Upper lobe of left lung (tissue), 6 donors: ENCODE results near the gene COA5. TPM values are rescaled to one million over a fixed set of nuclear protein-coding genes. Genes with fewer than 3 reads are reported as not detected.

Source experiments
- ATAC-seq, 2 donors: fragments of 200-7000 bp; cut with Tn5 transposase; one replicate each; pipeline ENCODE4 v1.9.1; 2022; ENCODE audit warnings: mild to moderate bottlenecking in 2 of 2, moderate library complexity in 2 of 2; ENCODE audit not compliant: low FRiP score in 2 of 2
- DNase-seq, 2 donors: peaks; one replicate each; pipeline ENCODE4 v3.0.0-alpha.2; 2019 to 2020
- H3K27ac ChIP-seq, 4 donors: fragments of 200-600 bp; sonication (generic); one replicate each; pipeline ENCODE4 v1.5.1; 2016 to 2019
- H3K27me3 ChIP-seq, 4 donors: fragments of 200-600 bp; sonication (generic); one replicate each; pipeline ENCODE4 v1.5.1; 2017 to 2019
- H3K36me3 ChIP-seq, 4 donors: fragments of 200-600 bp; sonication (generic); one replicate each; pipeline ENCODE4 v1.5.1; 2016 to 2019
- H3K4me1 ChIP-seq, 4 donors: fragments of 200-600 bp; sonication (generic); one replicate each; pipeline ENCODE4 v1.5.1; 2018 to 2019
- H3K4me3 ChIP-seq, 4 donors: fragments of 200-600 bp; sonication (generic); one replicate each; pipeline ENCODE4 v1.5.1; 2017 to 2019; ENCODE audit warnings: mild to moderate bottlenecking in 2 of 4, moderate library complexity in 1 of 4
- H3K9me3 ChIP-seq, 4 donors: fragments of 200-600 bp; sonication (generic); one replicate each; pipeline ENCODE4 v1.5.1; 2018 to 2019
- CTCF ChIP-seq, 6 experiments: fragments of 450-650 bp in 4 of 6; fragments of 200-600 bp in 2 of 6; sonication (generic) in 2 of 6; IDR thresholded peaks; one replicate each; pipeline ENCODE4 v1.5.1; 2016 to 2019; ENCODE audit warnings: antibody characterized with exemption in 6 of 6
- EP300 ChIP-seq, 4 donors: sonication (generic); formaldehyde crosslinking; IDR thresholded peaks; one replicate each; pipeline ENCODE4 v1.5.1; 2017; ENCODE audit warnings: antibody characterized with exemption in 4 of 4, control low read depth in 2 of 4
- POLR2A ChIP-seq, 4 donors: fragments of 450-650 bp; IDR thresholded peaks; one replicate each; pipeline ENCODE4 v1.5.1; 2016 to 2017; ENCODE audit warnings: antibody characterized with exemption in 4 of 4, mild to moderate bottlenecking in 2 of 4
- POLR2AphosphoS5 ChIP-seq, 2 donors: sonication (generic); formaldehyde crosslinking; IDR thresholded peaks; one replicate each; pipeline ENCODE4 v1.5.1; 2017; ENCODE audit warnings: antibody characterized with exemption in 2 of 2
- WGBS, 2 donors: methylation state at CpG; one replicate each; pipeline ENCODE4 v1.1.5; 2017 to 2018; 5-methylcytosine and 5-hydroxymethylcytosine counted together
- total RNA-seq, 6 donors: library from RNA; depleted of rRNA in 4 of 6; stranded (reverse); fragments of >200 nt in 4 of 6; gene quantifications; one replicate each; pipeline versions ENCODE4 v1.1.0 to v1.2.1, GENCODE V29; 2016 to 2021
- donor health status: DM: no; HTN: no; CAD: no; lungs with moderate emphysema.
- donor health status: DM: no; HTN: yes; CAD: no; lungs with severe emphysema.

Gene COA5
- total RNA-seq, 6 donors from 2014 or later = 22.8 to 37.7 (median 27.0) TPM

- peaks cover 0 to 71% (median 56%) of the 10 kb centered on the region in 4 donors for H3K36me3 ChIP-seq
- WGBS, 2 donors = 77 to 81% methylated on average over 10 of the region's 10 CpGs
Measured at GRCh38 chr2:98577313-98577712, 31.0 kb downstream of the COA5 start.

GRCh38 chr2:98576666-98577312 lies 31.5 kb downstream of the COA5 start:
- H3K27ac ChIP-seq = no peak overlapping the region
- no peak overlapping the region for H3K4me3 ChIP-seq
- DNase-seq (no peak), ATAC-seq (no peak)
- H3K9me3 ChIP-seq = no peaks in the 10 kb centered on the region
- WGBS, 2 donors = 92 to 96% methylated on average over 3 to 22 of the region's 22 CpGs
- no peaks in the 10 kb centered on the region for H3K4me1 ChIP-seq
- peaks cover 0 to 71% (median 55%) of the 10 kb centered on the region in 4 donors for H3K36me3 ChIP-seq
- no peaks in the 10 kb centered on the region for H3K27me3 ChIP-seq
- TF ChIP-seq EP300 (IDR thresholded peaks at IDR 0.05) (no peak), CTCF (IDR thresholded peaks at IDR 0.05) (no peak), POLR2AphosphoS5 (IDR thresholded peaks at IDR 0.05) (no peak), POLR2A (IDR thresholded peaks at IDR 0.05) (no peak)

More at GRCh38 chr2:98577313-98577712, 31.0 kb downstream of the COA5 start:
- ATAC-seq (no peak), DNase-seq (no peak)
- H3K4me3 ChIP-seq = no peak overlapping the region
- H3K27ac ChIP-seq = no peak overlapping the region
- no peaks in the 10 kb centered on the region for H3K27me3 ChIP-seq
- no peaks in the 10 kb centered on the region for H3K9me3 ChIP-seq
- H3K4me1 ChIP-seq = no peaks in the 10 kb centered on the region
- no peak for TF ChIP-seq POLR2AphosphoS5 (IDR thresholded peaks at IDR 0.05)
- no peak for TF ChIP-seq POLR2A (IDR thresholded peaks at IDR 0.05)

- WGBS, 2 donors = 92% methylated on average over 11 to 13 of the region's 13 CpGs
- no peaks in the 10 kb centered on the region for H3K4me1 ChIP-seq
- no peak overlapping the region for H3K27ac ChIP-seq
- DNase-seq (no peak), ATAC-seq (no peak)
- no peaks in the 10 kb centered on the region for H3K9me3 ChIP-seq
- H3K27me3 ChIP-seq = no peaks in the 10 kb centered on the region
- no peak for TF ChIP-seq POLR2A (IDR thresholded peaks at IDR 0.05)
- TF ChIP-seq CTCF (IDR thresholded peaks at IDR 0.05) = no peak
- no peak for TF ChIP-seq EP300 (IDR thresholded peaks at IDR 0.05)
- TF ChIP-seq POLR2AphosphoS5 (IDR thresholded peaks at IDR 0.05) = no peak
- peaks cover 4 to 84% (median 64%) of the 10 kb centered on the region in 4 donors for H3K36me3 ChIP-seq
- H3K4me3 ChIP-seq = no peak overlapping the region
Measured at GRCh38 chr2:98573426-98573825, 34.9 kb downstream of the COA5 start.

GRCh38 chr2:98572676-98573075 lies 35.6 kb downstream of the COA5 start:
- no peak for ATAC-seq

GRCh38 chr2:98572211-98572610 lies 36.1 kb downstream of the COA5 start:
- DNase-seq (no peak), ATAC-seq (no peak)
- H3K27ac ChIP-seq = no peak overlapping the region
- H3K27me3 ChIP-seq = no peaks in the 10 kb centered on the region
- WGBS, 2 donors = 89 to 91% methylated on average over 5 of the region's 5 CpGs
- peaks cover 9 to 84% (median 62%) of the 10 kb centered on the region in 4 donors for H3K36me3 ChIP-seq
- H3K9me3 ChIP-seq = no peaks in the 10 kb centered on the region
- H3K4me3 ChIP-seq = no peak overlapping the region
- TF ChIP-seq POLR2A (IDR thresholded peaks at IDR 0.05) (no peak), POLR2AphosphoS5 (IDR thresholded peaks at IDR 0.05) (no peak), CTCF (IDR thresholded peaks at IDR 0.05) (no peak), EP300 (IDR thresholded peaks at IDR 0.05) (no peak)
- H3K4me1 ChIP-seq = no peaks in the 10 kb centered on the region

More at GRCh38 chr2:98572676-98573075, 35.6 kb downstream of the COA5 start:
- H3K4me1 ChIP-seq = no peaks in the 10 kb centered on the region
- TF ChIP-seq POLR2AphosphoS5 (IDR thresholded peaks at IDR 0.05) (no peak), CTCF (IDR thresholded peaks at IDR 0.05) (no peak), EP300 (IDR thresholded peaks at IDR 0.05) (no peak)
- H3K27me3 ChIP-seq = no peaks in the 10 kb centered on the region
- no peak for DNase-seq
- WGBS, 2 donors = 95 to 96% methylated on average over 15 of the region's 15 CpGs
- H3K9me3 ChIP-seq = no peaks in the 10 kb centered on the region
- no peak overlapping the region for H3K4me3 ChIP-seq
- no peak overlapping the region for H3K27ac ChIP-seq
- peaks cover 7 to 84% (median 63%) of the 10 kb centered on the region in 4 donors for H3K36me3 ChIP-seq
